ENCODE data around the gene CHST2.

CHST2 gene

GRCh38 chr3:143089965-143090364 is 29.6 kb upstream of the CHST2 start:
- DNase-seq (ENCODE audit: low read depth): no peak
- TF ChIP-seq CTCF (IDR thresholded peaks at IDR 0.05; ENCODE audit: insufficient read depth, low read depth, low read length, missing control alignments): no peak
- H3K4me3 ChIP-seq (ENCODE audit: low read depth, low read length): no peak overlapping the region

GRCh38 chr3:143090486-143090885 is 29.1 kb upstream of the CHST2 start:
- DNase-seq (ENCODE audit: low read depth): no peak
- H3K4me3 ChIP-seq (ENCODE audit: low read depth, low read length): no peak overlapping the region
- TF ChIP-seq CTCF (IDR thresholded peaks at IDR 0.05; ENCODE audit: insufficient read depth, low read depth, low read length, missing control alignments): no peak

- H3K4me3 ChIP-seq (ENCODE audit: low read depth, low read length): no peak overlapping the region
- TF ChIP-seq CTCF (IDR thresholded peaks at IDR 0.05; ENCODE audit: insufficient read depth, low read depth, low read length, missing control alignments): no peak
- DNase-seq (ENCODE audit: low read depth): no peak
These were observed 28.4 kb upstream of the CHST2 start for GRCh38 chr3:143090976-143091837.

GRCh38 chr3:143092191-143092590 is 27.4 kb upstream of the CHST2 start:
- H3K4me3 ChIP-seq (ENCODE audit: low read depth, low read length): no peak overlapping the region
- no peak for DNase-seq (ENCODE audit: low read depth)
- TF ChIP-seq CTCF (IDR thresholded peaks at IDR 0.05; ENCODE audit: insufficient read depth, low read depth, low read length, missing control alignments): no peak

GRCh38 chr3:143095813-143096212 is 23.8 kb upstream of the CHST2 start:
- no peak for DNase-seq (ENCODE audit: low read depth)
- H3K4me3 ChIP-seq (ENCODE audit: low read depth, low read length): no peak overlapping the region
- no peak for TF ChIP-seq CTCF (IDR thresholded peaks at IDR 0.05; ENCODE audit: insufficient read depth, low read depth, low read length, missing control alignments)

- no peak overlapping the region for H3K4me3 ChIP-seq (ENCODE audit: low read depth, low read length)
- no peak for TF ChIP-seq CTCF (IDR thresholded peaks at IDR 0.05; ENCODE audit: insufficient read depth, low read depth, low read length, missing control alignments)
- no peak for DNase-seq (ENCODE audit: low read depth)
These were observed 21.4 kb upstream of the CHST2 start for GRCh38 chr3:143098032-143098764.
